HepG2 (cell line): ENCODE results near the gene SURF1. TPM values are rescaled to one million over a fixed set of nuclear protein-coding genes. Genes with fewer than 3 reads are reported as not detected.

Source experiments
- ARNTL ChIP-seq: sonication (generic); formaldehyde crosslinking; IDR thresholded peaks from 2 replicates; pipeline ENCODE4 v1.4.0; 2020; ENCODE audit warnings: mild to moderate bottlenecking, missing genetic modification reagents
- BHLHE40 ChIP-seq: IDR thresholded peaks from 2 replicates; pipeline ENCODE4 v1.6.1; 2011; ENCODE audit warnings: low read length, improper control_type of control experiment
- BORCS8-MEF2B ChIP-seq: sonication (generic); formaldehyde crosslinking; IDR thresholded peaks from 2 replicates; pipeline ENCODE4 v1.8.0; 2022; ENCODE audit warnings: mild to moderate bottlenecking, missing genetic modification reagents
- ELF3 ChIP-seq: IDR thresholded peaks from 2 replicates; pipeline ENCODE4 v1.6.1; 2016; ENCODE audit warnings: missing genetic modification reagents, missing compliant biosample characterization
- FOXP1 ChIP-seq, 2 experiments: fragments of 450-650 bp in 1 of 2; IDR thresholded peaks; 2 replicates each; pipeline ENCODE4 v1.6.1; 2017 to 2018; ENCODE audit warnings: antibody characterized with exemption in 1 of 2
- HDAC2 ChIP-seq: sonication (generic); formaldehyde crosslinking; IDR thresholded peaks from 2 replicates; pipeline ENCODE4 v1.4.0; 2020; ENCODE audit warnings: missing genetic modification reagents
- HNF4A ChIP-seq: sonication (generic); formaldehyde crosslinking; IDR thresholded peaks from 2 replicates; pipeline ENCODE4 v1.4.0; 2020; ENCODE audit warnings: missing genetic modification reagents
- IRF2 ChIP-seq: IDR thresholded peaks from 2 replicates; pipeline ENCODE4 v1.6.1; 2018; ENCODE audit warnings: missing genetic modification reagents, missing compliant biosample characterization
- JUND ChIP-seq: sonication (generic); formaldehyde crosslinking; IDR thresholded peaks from 2 replicates; pipeline ENCODE4 v1.8.0; 2022; ENCODE audit warnings: mild to moderate bottlenecking, missing genetic modification reagents
- KDM3A ChIP-seq: IDR thresholded peaks from 2 replicates; pipeline ENCODE4 v1.6.1; 2018; ENCODE audit warnings: low read depth, missing compliant biosample characterization
- MATR3 ChIP-seq: sonication (generic); formaldehyde crosslinking; IDR thresholded peaks from 2 replicates; pipeline ENCODE4 v1.4.0; 2020; ENCODE audit warnings: missing genetic modification reagents
- MTA1 ChIP-seq: sonication (generic); formaldehyde crosslinking; IDR thresholded peaks from 2 replicates; pipeline ENCODE4 v1.4.0; 2020; ENCODE audit warnings: missing genetic modification reagents, mild to moderate bottlenecking, borderline replicate concordance
- NFE2 ChIP-seq: sonication (generic); formaldehyde crosslinking; IDR thresholded peaks from 2 replicates; pipeline ENCODE4 v1.4.0; 2020; ENCODE audit warnings: missing genetic modification reagents
- NFKB2 ChIP-seq: sonication (generic); formaldehyde crosslinking; IDR thresholded peaks from 2 replicates; pipeline ENCODE4 v1.4.0; 2020; ENCODE audit warnings: missing genetic modification reagents, borderline replicate concordance
- SALL2 ChIP-seq: sonication (generic); formaldehyde crosslinking; IDR thresholded peaks from 2 replicates; pipeline ENCODE4 v1.8.1; 2023; ENCODE audit warnings: mild to moderate bottlenecking, missing genetic modification reagents, inconsistent platforms
- SOX13 ChIP-seq, 3 experiments: fragments of 450-650 bp in 1 of 3; sonication (generic) in 1 of 3; formaldehyde crosslinking in 1 of 3; IDR thresholded peaks in 2 of 3; conservative IDR thresholded peaks in 1 of 3; 2 replicates each; pipeline versions ENCODE4 v1.5.0 to v1.6.1; 2016 to 2020; ENCODE audit warnings: antibody characterized with exemption in 1 of 3, mild to moderate bottlenecking in 1 of 3, missing compliant biosample characterization in 1 of 3, missing genetic modification reagents in 1 of 3, moderate library complexity in 1 of 3
- ZBTB38 ChIP-seq: sonication (generic); formaldehyde crosslinking; IDR thresholded peaks from 2 replicates; pipeline ENCODE4 v1.5.1; 2020; ENCODE audit warnings: mild to moderate bottlenecking, missing genetic modification reagents
- ZFX ChIP-seq: sonication (generic); formaldehyde crosslinking; IDR thresholded peaks from 2 replicates; pipeline ENCODE4 v1.4.0; 2020; ENCODE audit warnings: mild to moderate bottlenecking, low read depth, missing genetic modification reagents, moderate library complexity
- ZMYM3 ChIP-seq: sonication (generic); formaldehyde crosslinking; IDR thresholded peaks from 2 replicates; pipeline ENCODE4 v1.5.1; 2020; ENCODE audit warnings: mild to moderate bottlenecking, missing genetic modification reagents
- ZNF264 ChIP-seq: sonication (generic); formaldehyde crosslinking; IDR thresholded peaks from 2 replicates; pipeline ENCODE4 v1.4.0; 2020; ENCODE audit warnings: missing genetic modification reagents
- ZNF652 ChIP-seq: IDR thresholded peaks from 2 replicates; pipeline ENCODE4 v1.6.1; 2016; ENCODE audit warnings: low read depth, borderline replicate concordance
- ZNF841 ChIP-seq: sonication (generic); formaldehyde crosslinking; IDR thresholded peaks from 2 replicates; pipeline ENCODE4 v1.8.1; 2023; ENCODE audit warnings: missing genetic modification reagents, borderline replicate concordance
- ZSCAN25 ChIP-seq: sonication (generic); formaldehyde crosslinking; IDR thresholded peaks from 2 replicates; pipeline ENCODE4 v1.8.0; 2022; ENCODE audit warnings: mild to moderate bottlenecking, missing genetic modification reagents
- polyA plus RNA-seq, 8 experiments: library from polyadenylated mRNA; depleted of rRNA in 3 of 8; stranded (reverse) in 7 of 8; unstranded in 1 of 8; fragments of >200 nt; fragmentation: Illumina TruSeq in 4 of 8; extraction: Trizol in 4 of 8; gene quantifications; 2 replicates each; pipeline versions ENCODE4 v1.2.1 to v1.2.3, GENCODE V29; 2011 to 2016; ENCODE audit warnings: low read depth in 4 of 8, missing spikeins in 1 of 8, mixed read lengths in 1 of 8; ENCODE audit not compliant: insufficient read depth in 1 of 8
- total RNA-seq, 5 experiments: library from RNA; depleted of rRNA; stranded (reverse); fragments of >200 nt; fragmentation: Illumina TruSeq; extraction: Trizol; gene quantifications; 2 replicates each; pipeline ENCODE4 v1.2.3, GENCODE V29; 2016; ENCODE audit warnings: low read depth in 1 of 5
- TF ChIP-seq, protein P1 (sequence below): IDR thresholded peaks from 2 replicates; pipeline ENCODE4 v1.6.1; 2018; ENCODE audit warnings: missing genetic modification reagents, mild to moderate bottlenecking, missing compliant biosample characterization
- TF ChIP-seq, protein P2 (sequence below): sonication (generic); formaldehyde crosslinking; IDR thresholded peaks from 2 replicates; pipeline ENCODE4 v1.4.0; 2020; ENCODE audit warnings: missing genetic modification reagents, low read depth, mild to moderate bottlenecking, borderline replicate concordance
- TF ChIP-seq, protein P3 (sequence below): IDR thresholded peaks from 2 replicates; pipeline ENCODE4 v1.6.1; 2016; ENCODE audit warnings: low read depth, borderline replicate concordance
- TF ChIP-seq, protein P4 (sequence below): sonication (generic); formaldehyde crosslinking; IDR thresholded peaks from 2 replicates; pipeline ENCODE4 v1.8.0; 2022; ENCODE audit warnings: missing genetic modification reagents, mild to moderate bottlenecking, borderline replicate concordance

The SURF1 gene
- total and polyA plus RNA-seq, 2 of the 13 experiments (the other 11 are each of a cell fraction or from before 2014, with no cell fraction given): 17.8 to 40.7 TPM

DNA sequence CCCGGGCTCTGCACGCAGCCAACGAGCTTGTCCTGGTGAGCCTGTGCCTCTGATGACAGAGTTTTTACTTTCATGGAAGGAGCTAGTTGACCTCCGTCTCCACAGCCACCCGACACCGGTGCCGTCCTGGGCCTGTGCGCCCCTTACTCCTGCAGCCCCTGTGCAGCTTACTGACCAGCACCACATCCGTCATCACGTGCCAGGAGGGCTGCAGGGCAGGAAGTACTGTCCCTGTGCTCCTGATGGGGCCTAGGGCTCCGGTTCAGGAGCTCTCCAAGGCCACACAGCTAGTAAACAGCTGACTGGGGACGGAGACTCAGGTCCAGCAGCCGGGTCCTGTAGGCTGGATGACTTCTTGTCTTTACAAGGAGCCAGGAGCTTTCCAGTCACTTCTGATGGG, 30.1 kb upstream of the SURF1 start (continued):
- TF ChIP-seq, protein P1, sequence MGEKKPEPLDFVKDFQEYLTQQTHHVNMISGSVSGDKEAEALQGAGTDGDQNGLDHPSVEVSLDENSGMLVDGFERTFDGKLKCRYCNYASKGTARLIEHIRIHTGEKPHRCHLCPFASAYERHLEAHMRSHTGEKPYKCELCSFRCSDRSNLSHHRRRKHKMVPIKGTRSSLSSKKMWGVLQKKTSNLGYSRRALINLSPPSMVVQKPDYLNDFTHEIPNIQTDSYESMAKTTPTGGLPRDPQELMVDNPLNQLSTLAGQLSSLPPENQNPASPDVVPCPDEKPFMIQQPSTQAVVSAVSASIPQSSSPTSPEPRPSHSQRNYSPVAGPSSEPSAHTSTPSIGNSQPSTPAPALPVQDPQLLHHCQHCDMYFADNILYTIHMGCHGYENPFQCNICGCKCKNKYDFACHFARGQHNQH: 0 out of 2 replicates have a peak, but pooled peaks have one; percentile 21
- no peak for TF ChIP-seq BORCS8-MEF2B
- TF ChIP-seq ARNTL (CRISPR knock-in tag): peak; percentile 67; the same call in 1 of the 2 replicates
- TF ChIP-seq ZNF264 (CRISPR knock-in tag): peak; percentile 81; the same call in 1 of the 2 replicates
- peak; percentile 23; the same call in 1 of the 2 replicates for TF ChIP-seq ZMYM3 (CRISPR knock-in tag)
- peak; percentile 43; the same call in 1 of the 2 replicates for TF ChIP-seq HNF4A (CRISPR knock-in tag)
- peak; percentile 93 for TF ChIP-seq ZFX (CRISPR knock-in tag)
- TF ChIP-seq KDM3A (CRISPR knock-in tag): peak; percentile 43; the same call in 1 of the 2 replicates
- no peak for TF ChIP-seq FOXP1 (IDR thresholded peaks at IDR 0.05)
- peak; percentile 26; the same call in 1 of the 2 replicates for TF ChIP-seq FOXP1 (CRISPR knock-in tag; IDR thresholded peaks at IDR 0.05)
- TF ChIP-seq MTA1 (CRISPR knock-in tag): 0 out of 2 replicates have a peak, but pooled peaks have one; percentile 39
- TF ChIP-seq, protein P2, sequence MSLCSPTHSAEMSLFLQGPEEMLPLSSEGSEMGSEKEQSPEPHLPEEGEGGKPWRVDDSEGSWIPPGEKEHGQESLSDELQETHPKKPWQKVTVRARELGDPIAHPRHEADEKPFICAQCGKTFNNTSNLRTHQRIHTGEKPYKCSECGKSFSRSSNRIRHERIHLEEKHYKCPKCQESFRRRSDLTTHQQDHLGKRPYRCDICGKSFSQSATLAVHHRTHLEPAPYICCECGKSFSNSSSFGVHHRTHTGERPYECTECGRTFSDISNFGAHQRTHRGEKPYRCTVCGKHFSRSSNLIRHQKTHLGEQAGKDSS: peak; percentile 41; the same call in 1 of the 2 replicates
- TF ChIP-seq ZBTB38 (CRISPR knock-in tag): peak; percentile 90
- TF ChIP-seq, protein P3, sequence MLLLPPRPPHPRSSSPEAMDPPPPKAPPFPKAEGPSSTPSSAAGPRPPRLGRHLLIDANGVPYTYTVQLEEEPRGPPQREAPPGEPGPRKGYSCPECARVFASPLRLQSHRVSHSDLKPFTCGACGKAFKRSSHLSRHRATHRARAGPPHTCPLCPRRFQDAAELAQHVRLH (CRISPR knock-in tag): peak; percentile 72; the same call in 1 of the 2 replicates
- no peak for TF ChIP-seq ZNF841 (CRISPR knock-in tag)
- no peak for TF ChIP-seq JUND (CRISPR knock-in tag)
- TF ChIP-seq ZNF652: no peak
- peak; percentile 82 for TF ChIP-seq ELF3
- TF ChIP-seq ZSCAN25 (CRISPR knock-in tag): peak; percentile 42; the same call in 1 of the 2 replicates
- TF ChIP-seq HDAC2 (CRISPR knock-in tag): peak; percentile 63; the same call in 1 of the 2 replicates
- TF ChIP-seq SALL2 (CRISPR knock-in tag): 0 out of 2 replicates have a peak, but pooled peaks have one; percentile 40
- no peak for TF ChIP-seq MATR3 (CRISPR knock-in tag)
- TF ChIP-seq, protein P4, sequence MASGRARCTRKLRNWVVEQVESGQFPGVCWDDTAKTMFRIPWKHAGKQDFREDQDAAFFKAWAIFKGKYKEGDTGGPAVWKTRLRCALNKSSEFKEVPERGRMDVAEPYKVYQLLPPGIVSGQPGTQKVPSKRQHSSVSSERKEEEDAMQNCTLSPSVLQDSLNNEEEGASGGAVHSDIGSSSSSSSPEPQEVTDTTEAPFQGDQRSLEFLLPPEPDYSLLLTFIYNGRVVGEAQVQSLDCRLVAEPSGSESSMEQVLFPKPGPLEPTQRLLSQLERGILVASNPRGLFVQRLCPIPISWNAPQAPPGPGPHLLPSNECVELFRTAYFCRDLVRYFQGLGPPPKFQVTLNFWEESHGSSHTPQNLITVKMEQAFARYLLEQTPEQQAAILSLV (CRISPR knock-in tag): no peak; the same call in 1 of the 2 replicates
- TF ChIP-seq SOX13 (IDR thresholded peaks at IDR 0.05): no peak
- TF ChIP-seq SOX13 (CRISPR knock-in tag; conservative IDR thresholded peaks at IDR 0.05 in 1 of 2, IDR thresholded peaks at IDR 0.05 in 1 of 2): peak in 1 of 2 experiments; percentile 52; a peak in 1 of 4 replicates
- no peak for TF ChIP-seq NFE2 (CRISPR knock-in tag)
- 0 out of 2 replicates have a peak, but pooled peaks have one; percentile 52 for TF ChIP-seq IRF2 (CRISPR knock-in tag)
- peak; percentile 87 for TF ChIP-seq BHLHE40
- TF ChIP-seq NFKB2 (CRISPR knock-in tag): peak; percentile 80; the same call in 1 of the 2 replicates
